Measurements from ENCODE around the gene DMD.
A peak's percentile ranks its signal among the peaks of the same experiment; 100 is the strongest.

DMD gene

DNA sequence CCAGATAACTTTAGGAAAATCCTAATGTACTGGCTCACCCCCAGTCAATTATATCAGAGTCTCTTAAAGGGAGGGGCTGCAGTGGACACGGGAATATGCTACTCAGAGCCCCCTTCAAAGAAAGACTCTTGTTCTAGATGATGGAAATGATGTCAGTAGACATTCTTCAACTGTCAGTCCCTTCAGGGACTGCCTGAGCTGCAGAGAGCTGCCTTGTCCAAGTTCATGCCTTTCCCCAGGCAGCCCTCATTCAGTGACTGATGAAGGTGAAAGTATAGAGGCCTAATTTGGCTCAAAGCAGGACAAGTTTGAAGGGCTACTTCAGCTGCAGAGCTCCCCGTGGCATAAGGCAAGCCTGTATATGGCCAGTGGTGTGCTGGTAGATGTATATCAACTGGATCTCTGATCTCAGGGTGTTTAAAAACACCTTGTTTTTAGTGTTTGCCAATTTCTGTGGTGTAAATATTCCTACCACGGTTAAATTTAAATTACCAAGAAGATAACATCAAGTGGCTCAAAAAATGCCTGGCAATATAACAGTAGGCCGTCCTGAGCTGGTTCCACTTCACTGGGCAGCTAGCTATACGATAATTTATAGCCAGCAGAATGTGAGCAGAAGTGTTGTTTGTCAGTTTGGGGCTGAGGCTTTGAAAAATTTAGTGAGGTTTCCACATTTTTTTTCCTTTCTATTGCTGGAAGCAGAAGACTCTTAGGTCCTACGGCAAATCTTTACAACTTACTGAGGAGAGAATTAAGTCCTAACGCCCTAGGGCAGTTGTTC is 1390.7 kb downstream of the DMD start:
- DNase-seq, result no peak

DNA sequence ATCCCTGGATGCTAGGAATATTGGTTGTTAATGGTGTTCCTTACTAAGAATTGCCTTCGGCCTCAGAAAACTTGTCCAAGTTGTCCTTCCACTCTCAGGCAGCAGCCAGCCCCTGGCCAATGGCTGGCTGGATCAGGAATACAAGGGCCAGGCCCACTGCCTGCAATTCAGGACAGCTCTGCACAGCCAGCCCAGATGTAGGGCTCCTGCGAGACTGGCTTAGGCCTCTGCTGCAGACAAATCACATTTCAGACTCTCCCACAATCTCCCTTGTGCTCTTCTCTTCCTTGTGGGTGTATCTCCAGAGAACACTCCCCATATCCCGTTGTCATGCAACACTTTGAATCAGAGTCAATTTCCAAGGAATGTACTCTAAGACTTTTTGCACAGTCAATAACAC is 1391.9 kb downstream of the DMD start:
- DNase-seq, result no peak

GRCh38 chrX:31811106-31811505 is 1400.2 kb downstream of the DMD start:
- DNase-seq, result no peak

- no peak for DNase-seq
Measured at GRCh38 chrX:31808357-31808756, 1403.0 kb downstream of the DMD start.

GRCh38 chrX:31807165-31807564 is 1404.2 kb downstream of the DMD start:
- no peak for DNase-seq

DNA sequence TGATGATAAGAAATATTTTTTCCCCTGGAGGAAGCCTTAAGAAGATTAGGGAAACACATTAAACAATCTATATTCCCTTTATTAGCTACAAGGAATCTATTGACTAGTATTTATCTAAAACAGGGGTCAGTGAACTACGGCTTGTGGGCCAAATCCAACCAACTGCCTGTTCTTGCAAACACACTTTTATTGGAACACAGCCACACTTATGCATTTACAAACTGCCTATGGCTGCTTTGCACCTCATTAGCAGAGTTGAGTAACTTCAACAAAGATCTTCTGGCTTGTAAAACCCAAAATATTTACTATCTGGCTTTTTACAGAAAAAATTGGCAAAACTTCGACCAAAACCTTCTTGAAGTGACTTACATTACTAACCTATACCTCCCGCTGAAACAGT is 1405.6 kb downstream of the DMD start:
- DNase-seq, result no peak

DNA sequence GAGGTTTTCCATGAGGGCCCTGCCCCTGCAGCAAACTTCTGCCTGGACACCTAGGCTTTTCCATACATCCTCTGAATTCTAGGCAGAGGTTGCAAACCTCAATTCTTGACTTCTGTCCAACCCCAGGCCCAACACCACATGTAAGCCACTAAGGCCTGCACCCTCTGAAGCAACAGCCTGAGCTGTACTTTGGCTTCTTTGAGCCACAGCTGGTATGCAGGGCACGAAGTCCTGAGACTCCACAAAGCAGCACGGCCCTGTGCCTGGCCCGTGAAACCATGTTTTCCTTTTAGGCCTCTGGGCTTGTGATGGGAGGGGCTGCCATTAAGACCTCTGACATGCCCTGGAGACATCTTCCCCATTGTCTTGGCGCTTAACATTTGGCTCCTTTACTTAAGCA is 1411.1 kb downstream of the DMD start:
- DNase-seq, result no peak

GRCh38 chrX:31796624-31797023 is 1414.7 kb downstream of the DMD start:
- no peak for DNase-seq

DNA sequence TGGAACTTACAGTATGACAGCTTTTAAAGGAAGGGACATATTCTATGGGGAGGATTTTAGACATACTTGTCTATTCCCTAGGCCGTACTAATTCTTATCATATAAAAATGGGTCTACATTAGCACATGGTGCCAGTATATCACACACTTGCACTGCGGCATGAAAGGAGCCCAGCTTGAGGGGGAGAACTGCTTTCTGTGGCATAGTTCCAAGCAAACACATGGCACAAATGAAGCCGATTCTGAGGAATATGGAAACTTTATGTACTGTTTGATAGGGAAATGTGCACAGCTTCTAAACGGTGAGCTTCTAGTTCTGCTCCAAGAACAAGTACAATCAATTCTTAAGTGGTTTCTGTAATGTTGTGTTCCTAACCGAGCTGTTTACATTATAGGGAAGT is 1463.9 kb downstream of the DMD start:
- DNase-seq, result peak in 1 of 2 donors; percentile 0

DNA sequence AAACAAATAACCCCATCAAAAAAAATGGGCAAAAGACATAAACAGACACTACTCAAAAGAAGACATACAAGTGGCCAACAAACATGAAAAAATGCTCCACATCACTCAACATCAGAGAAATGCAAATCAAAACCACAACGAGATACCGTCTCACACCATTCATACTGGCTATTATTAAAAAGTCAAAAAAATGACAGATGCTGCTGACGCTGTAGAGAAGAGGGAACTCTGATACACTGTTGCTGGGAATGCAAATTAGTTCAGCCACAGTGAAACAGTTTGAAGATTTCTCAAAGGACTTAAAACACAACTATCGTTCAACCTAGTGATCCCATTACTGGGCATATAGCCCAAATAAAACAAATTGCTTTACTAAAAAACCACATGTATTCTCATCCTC is 1468.3 kb downstream of the DMD start:
- no peak for DNase-seq

DNA sequence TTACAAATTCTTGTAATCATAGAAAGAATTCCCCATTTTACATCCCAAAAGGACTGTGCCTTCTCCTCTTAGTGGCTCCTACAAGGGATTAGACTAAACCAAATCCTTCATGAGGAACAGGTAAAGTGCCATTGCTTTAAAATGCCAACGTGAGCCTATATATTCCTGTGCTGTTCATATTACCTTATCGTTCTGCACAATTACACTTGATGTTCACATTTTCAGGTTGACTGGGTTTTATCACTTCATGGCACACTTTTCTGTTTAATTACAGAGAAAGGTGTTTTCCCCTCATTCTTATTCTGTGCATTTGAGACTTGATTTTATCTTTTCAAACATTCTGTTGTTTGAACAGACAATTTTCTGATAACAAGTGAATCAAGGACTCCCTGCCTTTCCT is 1493.9 kb downstream of the DMD start:
- no peak for DNase-seq

DNA sequence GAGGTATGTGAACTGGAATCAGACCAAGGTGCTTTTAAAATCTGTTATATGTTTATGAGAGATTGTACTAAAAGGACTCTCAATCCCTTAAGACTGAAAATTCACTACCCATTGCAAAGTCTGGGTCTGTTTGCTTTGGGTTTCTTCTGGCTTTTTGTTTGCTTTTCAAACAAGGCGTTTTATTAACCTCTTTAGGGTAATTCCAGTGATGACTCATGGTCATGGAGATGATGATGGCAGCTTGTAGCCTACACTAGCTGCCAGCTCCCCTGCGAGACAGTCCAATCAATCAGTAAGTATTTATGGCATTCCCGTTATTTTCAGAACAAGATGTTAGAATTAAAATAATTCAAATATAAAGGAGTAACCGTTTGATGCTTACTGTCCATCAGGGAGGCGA is 1495.7 kb downstream of the DMD start:
- DNase-seq, result no peak

GRCh38 chrX:31714797-31715196 is 1496.6 kb downstream of the DMD start:
- DNase-seq, result no peak

- DNase-seq, result no peak
Measured at GRCh38 chrX:31713120-31713519, 1498.2 kb downstream of the DMD start.

DNA sequence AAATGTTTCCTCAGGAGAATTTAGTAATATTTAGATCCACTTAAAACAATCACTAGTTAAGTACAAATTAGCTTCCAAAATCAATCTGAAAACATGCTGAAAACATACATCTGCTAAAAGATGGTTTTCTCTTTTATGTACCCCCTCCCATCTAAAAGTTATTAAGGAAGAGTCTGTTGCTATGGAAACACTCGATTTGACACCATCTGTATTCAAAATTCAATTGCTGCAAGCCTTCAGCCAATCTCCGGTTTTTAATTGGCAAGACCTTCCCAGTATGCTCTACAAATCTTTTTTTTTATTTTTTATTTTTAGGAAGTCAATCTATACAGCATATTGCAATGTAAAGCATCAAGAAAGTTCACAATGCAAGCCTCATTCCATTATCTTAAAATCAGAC is 1500.2 kb downstream of the DMD start:
- no peak for DNase-seq

- no peak for DNase-seq
Measured at GRCh38 chrX:31708116-31708515, 1503.2 kb downstream of the DMD start.

DNA sequence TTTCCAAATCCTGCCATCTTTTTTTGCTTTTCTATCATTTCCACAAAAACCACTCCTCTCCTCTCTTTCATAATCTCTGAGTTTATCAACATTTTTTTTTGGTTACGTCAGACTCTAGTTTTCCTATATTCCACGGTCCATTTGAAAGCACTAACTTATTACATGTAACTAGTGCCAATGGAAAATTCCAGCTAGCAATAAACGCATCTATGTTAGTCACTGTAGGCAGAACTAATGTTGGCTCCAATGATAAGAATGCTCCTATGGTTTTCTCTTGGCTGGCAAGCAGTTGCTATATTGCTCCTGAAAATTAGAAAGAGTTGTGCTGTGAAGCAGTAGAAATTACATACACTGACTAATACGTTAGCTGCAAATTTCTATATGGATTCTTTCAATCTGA is 1504.9 kb downstream of the DMD start:
- no peak for DNase-seq

DNA sequence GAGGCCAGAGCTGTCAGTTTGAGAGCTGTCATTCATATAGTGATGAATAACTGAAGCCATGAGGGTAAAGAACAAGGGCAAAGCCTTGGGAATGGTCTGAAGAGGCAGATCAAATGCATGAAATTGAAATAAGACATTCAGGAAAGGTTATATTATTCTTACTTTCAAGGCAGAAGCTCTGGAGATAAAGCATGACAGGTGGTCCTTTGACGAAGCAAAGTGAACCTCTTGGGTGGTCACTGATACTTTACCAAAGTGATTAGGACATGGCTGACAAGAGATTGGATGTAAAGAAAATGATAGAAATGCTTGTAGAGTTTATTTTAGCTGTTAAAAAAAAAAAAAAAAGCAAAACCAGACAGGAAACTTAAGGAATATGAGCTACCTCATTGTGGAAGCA is 1505.5 kb downstream of the DMD start:
- no peak for DNase-seq

DNA sequence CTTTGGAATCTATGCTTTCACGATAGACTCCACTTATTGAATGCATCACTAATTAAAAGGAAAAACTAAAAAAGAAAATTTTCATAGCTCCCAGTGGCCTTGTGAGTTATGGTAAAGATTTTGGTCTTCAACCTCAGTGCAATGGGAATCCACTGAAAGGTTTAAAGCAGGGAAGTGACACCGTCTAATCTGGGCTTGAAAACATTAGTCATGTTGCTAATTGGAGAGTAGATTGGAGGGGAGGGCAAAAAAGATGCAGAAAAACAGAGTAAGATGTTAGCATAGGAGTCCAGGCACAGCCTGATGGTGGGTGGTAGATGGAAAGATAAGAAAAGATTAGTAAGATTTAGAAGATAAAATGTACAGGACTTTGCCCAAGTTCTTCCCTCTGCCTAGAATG is 1506.4 kb downstream of the DMD start:
- no peak for DNase-seq

DNA sequence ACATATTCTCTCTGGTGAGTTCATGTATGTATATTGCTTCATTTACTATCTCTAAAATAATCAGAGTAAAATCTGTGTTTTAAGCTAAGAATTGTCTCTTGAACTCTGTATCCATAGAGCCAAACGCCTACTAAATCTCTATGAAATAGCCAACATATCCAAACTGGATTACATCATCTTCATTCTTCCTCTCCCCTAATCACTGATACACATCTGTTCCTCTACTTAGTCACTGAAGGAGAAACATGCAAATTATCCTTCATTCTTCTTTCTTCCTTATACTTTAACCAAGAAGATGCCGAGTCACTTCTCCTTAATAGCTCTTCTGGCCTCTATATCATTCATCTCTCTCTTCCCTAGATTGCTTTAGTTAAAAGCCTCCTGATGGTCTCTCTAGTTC is 1509.1 kb downstream of the DMD start:
- no peak for DNase-seq

DNA sequence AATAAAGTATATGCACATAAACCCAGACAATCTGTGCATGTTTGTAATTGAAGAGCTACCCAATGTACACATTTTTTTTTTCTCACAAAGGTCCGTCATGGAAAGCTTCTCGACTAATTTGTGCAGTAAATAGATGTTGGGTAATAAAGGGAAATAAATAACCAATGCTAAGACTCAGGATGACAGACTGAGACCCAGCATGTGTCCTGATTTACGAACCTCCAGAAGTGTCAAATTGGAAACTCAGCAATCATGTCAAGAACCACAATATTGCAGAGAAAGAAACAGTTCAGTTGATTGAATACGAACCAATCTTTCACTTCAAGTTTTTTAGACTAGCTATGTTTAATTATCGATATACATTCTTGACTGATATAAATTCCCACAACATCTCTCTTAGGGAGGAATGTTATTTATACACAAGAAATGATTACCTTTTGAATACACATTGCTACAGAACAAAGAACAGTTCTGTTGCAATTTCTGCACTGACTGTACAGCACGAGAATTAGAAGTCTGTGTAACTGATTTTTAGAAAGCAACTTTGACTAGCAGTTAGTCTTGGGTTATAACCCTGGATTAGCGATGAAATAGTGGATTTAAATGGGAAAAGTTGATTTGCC is 1513.9 kb downstream of the DMD start:
- no peak for DNase-seq

GRCh38 chrX:31679861-31680260 is 1531.5 kb downstream of the DMD start:
- no peak for DNase-seq

DNA sequence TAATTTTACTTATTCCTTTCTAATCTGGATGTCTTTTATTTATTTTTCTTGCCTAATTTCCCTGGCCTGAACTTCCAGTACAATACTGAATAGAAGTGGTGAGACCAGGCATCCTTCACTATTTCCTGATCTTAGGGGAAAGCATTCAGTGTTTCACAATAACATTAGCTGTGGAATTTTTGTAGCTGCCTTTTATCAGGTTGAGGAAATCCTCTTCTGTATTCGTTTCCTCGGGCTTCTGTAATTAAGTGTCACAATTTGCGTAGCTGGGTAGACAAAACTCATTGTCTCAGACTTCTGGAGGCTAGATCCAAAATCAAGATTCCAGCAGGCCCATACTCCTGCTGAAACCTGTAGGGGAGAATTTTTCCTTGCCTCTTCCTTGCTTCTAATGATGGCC is 1541.1 kb downstream of the DMD start:
- no peak for DNase-seq

- DNase-seq, result no peak
Measured at GRCh38 chrX:31665454-31665853, 1545.9 kb downstream of the DMD start.

GRCh38 chrX:31663172-31663571 is 1548.2 kb downstream of the DMD start:
- no peak for DNase-seq
